Right lobe of liver (tissue), 6 donors: Measurements from ENCODE around the gene OTOR. TPM values are rescaled to one million over a fixed set of nuclear protein-coding genes. Genes with fewer than 3 reads are reported as not detected.

Experiments used
- ATAC-seq, 4 donors: fragments of 200-7000 bp; cut with Tn5 transposase; one replicate each; pipeline ENCODE4 v1.9.1; 2020; ENCODE audit warnings: mild to moderate bottlenecking in 4 of 4, moderate library complexity in 4 of 4
- DNase-seq, 3 donors: peaks; one replicate each; pipeline ENCODE4 v3.0.0-alpha.2; 2020
- H3K27ac ChIP-seq, 3 donors: fragments of 200-600 bp; one replicate each; pipeline ENCODE4 v1.8.0; 2022
- H3K27me3 ChIP-seq, 2 donors: fragments of 200-600 bp; one replicate each; pipeline ENCODE4 v1.8.0; 2022
- H3K36me3 ChIP-seq, 4 donors: fragments of 200-600 bp; sonication (generic) in 1 of 4; one replicate each; pipeline versions ENCODE4 v1.5.1 to v1.8.0; 2017 to 2022; ENCODE audit warnings: control low read depth in 1 of 4
- H3K4me1 ChIP-seq, 4 donors: fragments of 200-600 bp; sonication (generic) in 1 of 4; one replicate each; pipeline versions ENCODE4 v1.5.1 to v1.8.0; 2017 to 2022; ENCODE audit warnings: control low read depth in 1 of 4
- H3K4me3 ChIP-seq, 3 donors: fragments of 200-600 bp; one replicate each; pipeline ENCODE4 v1.8.0; 2022
- H3K9me3 ChIP-seq, 4 donors: fragments of 200-600 bp; sonication (generic) in 1 of 4; one replicate each; pipeline versions ENCODE4 v1.5.1 to v1.8.0; 2017 to 2022; ENCODE audit warnings: control low read depth in 1 of 4
- CTCF ChIP-seq, 4 donors: fragments of 200-600 bp in 3 of 4; fragments of 450-650 bp in 1 of 4; IDR thresholded peaks; one replicate each; pipeline versions ENCODE4 v1.5.1 to v1.8.0; 2016 to 2022; ENCODE audit warnings: antibody characterized with exemption in 4 of 4, mild to moderate bottlenecking in 2 of 4
- POLR2A ChIP-seq: fragments of 450-650 bp; IDR thresholded peaks from one replicate; pipeline ENCODE4 v1.6.1; 2017; ENCODE audit warnings: antibody characterized with exemption, mild to moderate bottlenecking
- WGBS: methylation state at CpG from one replicate; pipeline ENCODE4 v1.1.6; 2018; ENCODE audit warnings: low coverage, low lambda C conversion rate; ENCODE audit not compliant: insufficient coverage; ENCODE audit errors: missing lambda C conversion rate; 5-methylcytosine and 5-hydroxymethylcytosine counted together
- intact Hi-C, 2 donors: fragments of 100-400 bp; cut with DNase I; formaldehyde crosslinking; loops; one replicate each; pipeline versions ENCODE4 v1.11.2 to v1.14.1; 2022
- total RNA-seq, 6 experiments: library from RNA; depleted of rRNA in 2 of 6; stranded (reverse); fragments of >200 nt in 2 of 6; fragmentation: NEBNext Ultra II Directional in 3 of 6; extraction: Animal tissue kit (Norgen Biotek cat#: 25700) in 3 of 6; gene quantifications; one replicate each; pipeline versions ENCODE4 v1.1.0 to v1.2.4, GENCODE V29; 2016 to 2023
- donor health status: DM: no; HTN: yes; CAD: no.
- donor health status: DM: no; HTN: no; CAD: no.
- donor health status: DM: no; HTN: no; CAD: no.
- donor health status: DM: no; HTN: yes; CAD: no.
- donor health status: DM: no; HTN: yes; CAD: no.

Gene OTOR
- total RNA-seq, 6 experiments from 2014 or later: not detected

GRCh38 chr20:16752082-16752481 lies 3.9 kb downstream of the OTOR start:
- Histone ChIP-seq H3K36me3 (no peaks in the 10 kb centered on the region), H3K4me3 (no peak overlapping the region), H3K9me3 (no peaks in the 10 kb centered on the region), H3K27ac (no peak overlapping the region), H3K27me3 (no peaks in the 10 kb centered on the region), H3K4me1 (no peaks in the 10 kb centered on the region)
- 40% methylated on average over 1 of the region's 1 CpG for WGBS
- intact Hi-C loops: no loop called here
- ATAC-seq (no peak), DNase-seq (no peak)
- TF ChIP-seq POLR2A: no peak
- no peak for TF ChIP-seq CTCF (IDR thresholded peaks at IDR 0.05)

DNA sequence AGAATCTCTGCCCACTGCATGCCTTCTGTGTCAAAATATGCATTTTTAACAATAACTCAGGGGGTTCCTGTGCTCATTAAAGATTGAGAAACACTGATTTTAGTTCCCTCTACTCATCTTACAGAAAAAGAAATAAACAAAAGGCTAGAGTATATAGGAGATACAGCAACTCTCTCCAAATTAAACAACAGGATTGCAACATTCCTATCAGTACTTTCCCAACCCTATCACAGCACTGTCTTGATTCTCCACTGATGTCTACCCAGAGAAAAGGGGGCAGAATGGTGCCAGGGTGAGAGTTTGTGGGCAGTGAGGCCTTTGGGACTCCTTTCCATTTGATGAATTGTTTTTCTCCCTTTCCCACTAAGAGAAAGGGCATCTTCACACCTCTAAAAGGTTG lies 4.7 kb downstream of the OTOR start:
- H3K36me3 ChIP-seq: no peaks in the 10 kb centered on the region
- no peaks in the 10 kb centered on the region for H3K27me3 ChIP-seq
- no peak overlapping the region for H3K4me3 ChIP-seq
- TF ChIP-seq CTCF (IDR thresholded peaks at IDR 0.05) (no peak), POLR2A (no peak)
- intact Hi-C loops: no loop called here
- H3K9me3 ChIP-seq: no peaks in the 10 kb centered on the region
- DNase-seq: no peak
- no peak overlapping the region for H3K27ac ChIP-seq
- peak; percentile 27 to 62 (median 44) for ATAC-seq
- no peaks in the 10 kb centered on the region for H3K4me1 ChIP-seq

DNA sequence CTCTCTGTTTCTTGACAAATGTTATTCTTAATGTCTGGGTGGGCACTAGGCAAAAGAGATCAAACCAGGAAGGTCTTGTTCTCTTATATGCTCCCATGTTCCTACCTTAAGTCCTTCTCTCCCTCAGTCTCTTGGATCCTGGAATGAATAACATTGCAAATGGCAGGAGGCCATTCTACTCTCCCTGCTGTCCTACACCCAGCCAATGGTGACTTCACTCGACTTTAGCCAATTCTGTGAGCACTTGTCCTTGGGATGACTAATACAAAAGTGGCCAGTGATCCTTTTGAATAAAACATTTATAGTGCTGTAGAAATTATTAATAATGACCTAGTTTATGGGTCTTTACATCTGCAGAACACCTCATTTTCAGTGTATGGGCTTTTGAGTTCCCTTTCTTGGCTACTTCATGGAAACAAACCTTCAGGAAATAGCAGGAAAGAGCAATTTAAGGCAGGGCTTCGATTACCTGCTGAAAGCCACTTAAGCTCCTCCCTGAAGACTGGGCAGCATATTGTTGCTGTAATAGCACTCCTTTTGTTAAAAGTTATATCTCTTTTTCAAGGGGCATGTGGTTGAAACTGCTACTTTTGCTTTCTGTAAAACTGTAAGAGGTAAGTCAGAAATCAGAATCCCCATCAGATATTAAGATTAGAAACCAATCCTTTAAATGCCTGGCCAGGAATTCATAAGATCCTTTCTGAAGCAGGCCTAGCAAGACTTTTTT lies 10.5 kb downstream of the OTOR start:
- DNase-seq (no peak), ATAC-seq (no peak)
- Histone ChIP-seq H3K27ac (no peak overlapping the region), H3K27me3 (no peaks in the 10 kb centered on the region), H3K4me3 (no peak overlapping the region), H3K36me3 (no peaks in the 10 kb centered on the region), H3K9me3 (no peaks in the 10 kb centered on the region), H3K4me1 (peaks cover 0 to 3% (median 0%) of the 10 kb centered on the region in 4 donors)
- WGBS: 41% methylated on average over 2 of the region's 2 CpGs
- no peak for TF ChIP-seq CTCF (IDR thresholded peaks at IDR 0.05)
- TF ChIP-seq POLR2A: no peak
- intact Hi-C loops: no loop called here

DNA sequence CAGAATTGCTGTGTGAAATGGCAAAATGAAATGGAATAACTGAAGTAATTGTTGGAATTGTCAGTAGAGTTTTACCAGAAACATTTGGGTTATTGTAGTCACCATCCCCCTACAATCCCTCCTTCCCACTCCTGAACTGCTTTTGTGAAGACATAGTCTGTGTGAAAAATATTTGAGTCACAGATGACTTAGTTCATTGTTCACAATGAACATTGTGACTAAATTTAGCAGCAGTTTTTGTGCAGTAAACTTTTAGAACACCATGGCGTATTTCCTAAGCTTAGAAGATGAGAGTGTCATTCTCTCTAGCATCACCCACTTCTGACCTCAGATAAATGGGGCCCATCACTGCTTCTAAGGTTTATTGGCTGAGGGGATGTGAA lies 11.0 kb downstream of the OTOR start:
- no peaks in the 10 kb centered on the region for H3K9me3 ChIP-seq
- intact Hi-C loops: no loop called here

More for the DNA sequence above, 11.0 kb downstream of the OTOR start:
- TF ChIP-seq CTCF (IDR thresholded peaks at IDR 0.05): no peak
- no peak for TF ChIP-seq POLR2A
- 62% methylated on average over 1 of the region's 1 CpG for WGBS
- H3K36me3 ChIP-seq: no peaks in the 10 kb centered on the region
- no peak for ATAC-seq
- H3K4me1 ChIP-seq: peaks cover 0 to 3% (median 0%) of the 10 kb centered on the region in 4 donors
- no peak overlapping the region for H3K4me3 ChIP-seq
- H3K27ac ChIP-seq: no peak overlapping the region
- no peak for DNase-seq
- no peaks in the 10 kb centered on the region for H3K27me3 ChIP-seq
